NCI-H2171 (cell line): ENCODE results near the gene ENPP1.
"Not testable (repeated sequence)": the region's sequence is repeated elsewhere in the genome, so short reads cannot be mapped to it uniquely, and the experiment has no call there.

ENCODE experiments used
- DNase-seq: peaks from one replicate; lab custom pipeline; 2025; lab: John Stamatoyannopoulos, UW

ENPP1 gene

DNA sequence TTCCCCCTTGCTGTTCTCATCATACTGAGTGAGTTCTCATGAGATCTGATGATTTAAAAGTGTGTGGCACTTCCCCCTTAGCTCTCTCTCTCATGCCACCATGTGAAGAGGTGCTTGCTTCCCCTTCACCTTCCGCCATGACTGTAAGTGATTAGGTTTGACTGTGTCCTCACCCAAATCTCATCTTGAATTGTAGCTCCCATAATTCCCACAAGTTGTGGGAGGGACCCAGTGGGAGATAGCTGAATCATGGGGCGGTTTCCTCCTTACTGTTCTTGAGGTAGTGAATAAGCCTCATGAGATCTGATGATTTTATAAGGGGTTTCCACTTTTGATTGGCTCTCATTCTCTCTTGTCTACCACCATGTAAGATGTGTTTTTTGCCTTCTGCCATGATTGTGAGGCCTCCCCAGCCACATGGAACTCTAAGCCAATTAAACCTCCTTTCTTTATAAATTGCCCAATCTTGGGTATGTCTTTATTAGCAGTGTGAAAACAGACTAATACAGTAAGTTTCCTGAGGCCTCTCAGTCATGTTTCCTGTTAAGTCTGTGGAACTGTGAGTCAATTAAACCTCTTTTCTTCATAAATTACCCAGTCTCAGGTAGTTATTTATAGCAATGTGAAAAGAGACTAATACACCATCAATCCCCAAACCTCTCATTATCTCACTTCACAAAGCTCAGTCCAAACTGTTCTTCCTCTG lies 108.4 kb downstream of the ENPP1 start:
- not testable (repeated sequence) for DNase-seq

DNA sequence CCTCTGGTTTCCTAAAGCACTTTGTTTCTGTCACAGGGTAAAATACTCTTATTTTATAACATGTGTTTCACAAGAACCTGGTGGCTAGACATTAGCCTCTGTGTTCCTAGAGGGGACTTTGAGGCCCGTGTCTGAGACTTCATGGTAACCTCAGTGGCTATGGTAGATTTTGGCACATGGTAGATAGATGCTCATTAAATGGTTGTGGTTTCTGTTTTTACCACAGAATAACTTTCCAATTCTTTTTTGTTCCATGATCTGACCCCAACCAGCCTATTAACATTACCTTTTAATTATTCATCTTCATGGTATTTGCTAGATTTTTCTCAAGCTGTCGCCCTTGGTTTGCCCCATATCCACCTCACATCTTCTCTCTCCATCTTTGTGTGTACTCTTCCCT lies 109.0 kb downstream of the ENPP1 start:
- no peak for DNase-seq

DNA sequence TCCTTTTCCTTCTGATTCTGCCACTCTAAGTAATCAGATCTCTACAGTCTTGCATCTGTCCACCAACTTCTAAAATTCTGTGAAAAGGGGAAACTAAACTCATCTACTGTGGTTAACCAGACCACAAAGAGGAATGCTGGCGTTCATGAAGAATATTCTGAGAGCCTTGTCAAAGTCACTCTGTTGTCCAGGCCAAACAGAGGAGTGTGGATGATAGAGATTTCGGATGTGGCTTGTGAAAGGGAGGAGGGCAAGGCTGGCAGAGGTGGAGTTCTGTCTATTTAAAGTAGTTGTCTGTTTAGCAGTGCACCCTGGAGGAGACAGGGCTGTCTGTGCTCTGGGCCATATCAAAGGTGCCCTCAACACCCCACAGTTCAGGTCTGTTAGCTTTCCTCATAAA lies 109.5 kb downstream of the ENPP1 start:
- no peak for DNase-seq

DNA sequence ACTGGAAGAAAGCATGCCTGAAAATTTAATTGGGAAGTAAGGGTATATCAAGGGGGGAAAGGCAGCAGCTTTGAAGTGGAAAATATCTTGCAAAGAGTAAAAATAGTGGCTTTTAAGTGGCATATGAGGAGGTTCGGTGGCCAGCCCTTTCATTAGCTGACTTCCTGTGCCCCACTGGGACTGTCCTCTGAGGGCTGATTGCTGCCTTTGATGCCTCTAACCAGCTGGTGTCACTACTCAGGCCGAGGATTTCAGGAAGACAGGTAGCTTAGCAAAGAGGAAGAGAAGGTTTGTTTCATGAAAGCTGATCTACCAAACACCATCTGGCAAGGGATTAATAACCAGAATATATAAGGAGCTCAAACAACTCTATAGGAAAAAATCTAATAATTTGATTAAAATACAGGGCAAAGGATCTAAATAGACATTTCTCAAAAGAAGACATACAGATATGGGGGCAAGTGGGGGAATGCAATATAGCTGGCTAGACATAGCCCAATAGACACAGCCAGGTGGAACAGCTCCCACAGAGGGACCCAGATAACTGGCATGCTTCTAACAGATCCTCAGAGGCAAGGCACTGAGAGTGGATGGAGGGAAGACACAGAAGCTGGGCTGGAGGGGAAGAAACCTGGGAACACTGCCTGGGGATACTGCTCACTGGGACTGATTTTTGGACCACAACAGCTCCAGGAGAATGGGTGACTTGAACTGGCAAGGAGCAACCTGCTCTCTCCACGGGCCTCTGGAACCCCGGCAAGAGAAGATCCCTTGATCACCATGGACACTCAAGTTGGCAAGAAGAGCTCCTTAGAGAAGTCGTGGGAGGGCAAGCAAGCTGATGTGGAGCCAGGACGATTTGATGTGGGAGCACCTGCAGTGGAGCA lies 110.2 kb downstream of the ENPP1 start:
- no peak for DNase-seq

DNA sequence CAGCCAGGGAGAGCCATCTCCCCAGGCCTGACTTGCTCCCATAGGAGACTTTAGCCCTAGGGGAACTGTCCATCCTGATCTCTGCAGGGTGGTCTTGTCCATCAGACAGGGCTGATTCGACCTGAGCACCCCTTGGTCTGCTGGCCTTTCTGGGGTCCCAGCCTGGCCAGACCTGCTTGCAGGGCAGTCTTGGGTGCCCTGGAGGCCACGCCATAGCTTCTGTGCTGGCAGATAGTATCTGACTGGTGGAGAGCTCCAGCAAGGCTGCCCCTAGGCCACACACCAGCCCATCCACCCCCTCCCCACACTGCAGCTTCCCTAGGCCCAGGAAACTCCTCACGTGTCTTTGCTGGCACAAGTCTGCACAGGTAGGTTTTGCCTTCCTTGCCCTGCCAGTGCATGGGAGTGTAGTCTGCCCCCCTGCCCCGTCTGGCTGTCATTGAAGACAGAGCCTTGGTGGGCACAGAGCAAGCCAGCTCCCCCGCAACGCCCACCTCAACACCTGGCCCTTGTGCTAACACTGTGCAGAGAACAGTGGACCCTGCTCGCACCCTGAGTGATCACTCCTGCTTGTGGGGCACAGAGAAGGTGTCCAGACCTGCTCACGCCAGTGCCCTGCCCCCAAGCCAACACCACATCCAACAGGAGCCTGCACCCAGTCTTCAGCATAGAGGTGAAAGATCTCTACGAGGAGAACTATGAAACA lies 111.0 kb downstream of the ENPP1 start:
- DNase-seq = no peak

DNA sequence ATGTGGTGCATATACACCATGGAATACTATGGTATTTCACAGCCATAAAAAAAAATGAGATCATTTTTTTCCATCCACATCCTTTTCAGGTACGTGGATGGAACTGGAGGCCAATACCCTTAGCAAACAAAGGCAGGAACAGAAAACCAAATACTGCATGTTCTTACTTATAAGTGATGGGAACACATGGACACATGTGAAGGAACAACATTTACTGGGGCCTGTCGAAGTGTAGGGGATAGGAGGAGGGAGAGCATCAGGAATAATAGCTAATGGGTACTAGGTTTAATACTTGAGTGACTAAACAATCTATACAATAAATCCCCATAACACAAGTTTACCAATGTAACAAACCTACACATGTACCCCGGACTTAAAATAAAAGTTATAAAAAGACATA lies 112.8 kb downstream of the ENPP1 start:
- DNase-seq = no peak

DNA sequence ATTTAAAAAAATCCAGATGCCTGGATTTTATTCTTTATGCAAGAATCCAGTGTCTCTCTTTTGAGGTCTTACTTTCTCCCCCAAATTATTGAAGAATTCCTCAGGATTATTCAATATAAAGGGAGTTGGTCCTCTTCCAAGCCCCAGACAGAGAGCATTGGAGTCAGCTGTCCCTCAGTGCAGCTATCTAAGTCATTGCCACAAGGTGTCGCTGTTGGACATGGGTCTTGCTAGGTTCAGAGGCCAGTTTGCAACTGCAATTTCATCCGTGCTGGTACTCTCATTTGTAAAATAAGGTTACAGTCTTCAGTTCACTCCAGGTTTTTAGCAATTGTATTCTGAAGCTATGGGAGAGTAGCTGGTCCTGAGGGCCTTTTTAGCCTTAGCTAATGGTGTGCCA lies 115.5 kb downstream of the ENPP1 start:
- peak; percentile 14 for DNase-seq

DNA sequence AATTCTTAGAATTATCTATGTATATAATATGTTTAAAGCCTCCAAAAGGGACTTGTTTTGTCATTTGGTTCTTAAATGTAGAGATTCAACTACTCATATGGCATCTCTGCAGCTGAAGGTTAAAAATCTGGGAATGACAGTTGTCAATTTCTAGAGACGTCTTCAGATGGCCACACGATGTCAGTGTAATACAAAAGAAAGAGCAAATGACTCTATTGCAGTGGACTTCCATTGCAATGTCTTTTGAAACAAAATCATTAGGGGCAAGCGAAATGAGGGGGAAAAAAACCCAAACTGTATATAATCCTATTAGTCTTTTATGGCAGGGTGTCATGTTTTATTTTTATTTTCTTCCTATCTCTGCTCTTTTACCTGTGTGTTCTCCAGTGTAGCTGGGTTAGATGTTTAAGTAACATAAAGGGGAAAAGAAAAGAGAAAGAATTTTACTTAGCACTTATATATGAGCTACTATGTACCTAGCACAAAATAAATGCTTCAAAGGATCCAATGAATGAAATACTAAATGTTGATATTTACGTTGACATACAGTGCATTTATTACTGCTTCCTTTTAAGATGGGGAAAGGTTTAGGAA lies 117.2 kb downstream of the ENPP1 start:
- DNase-seq = peak; percentile 2

DNA sequence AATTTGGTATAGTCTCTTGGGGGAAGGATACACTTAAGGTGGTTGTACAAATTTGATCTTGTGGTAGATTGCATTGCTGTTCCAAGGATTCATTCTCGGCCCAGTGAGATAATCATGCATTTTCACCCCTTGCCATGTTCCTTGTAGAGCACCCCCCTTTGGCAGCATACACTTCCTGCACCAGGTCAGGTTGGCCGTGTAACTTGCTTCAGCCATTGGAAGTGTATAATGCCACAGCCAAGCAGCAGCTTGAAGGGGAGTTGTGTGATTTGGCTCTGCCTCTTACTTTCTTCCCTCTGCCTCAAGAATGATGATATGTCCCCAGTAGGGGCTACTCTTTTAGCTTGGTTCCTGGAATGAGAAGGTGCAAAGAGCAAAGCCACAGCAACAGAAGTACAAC lies 121.4 kb downstream of the ENPP1 start:
- DNase-seq = no peak

DNA sequence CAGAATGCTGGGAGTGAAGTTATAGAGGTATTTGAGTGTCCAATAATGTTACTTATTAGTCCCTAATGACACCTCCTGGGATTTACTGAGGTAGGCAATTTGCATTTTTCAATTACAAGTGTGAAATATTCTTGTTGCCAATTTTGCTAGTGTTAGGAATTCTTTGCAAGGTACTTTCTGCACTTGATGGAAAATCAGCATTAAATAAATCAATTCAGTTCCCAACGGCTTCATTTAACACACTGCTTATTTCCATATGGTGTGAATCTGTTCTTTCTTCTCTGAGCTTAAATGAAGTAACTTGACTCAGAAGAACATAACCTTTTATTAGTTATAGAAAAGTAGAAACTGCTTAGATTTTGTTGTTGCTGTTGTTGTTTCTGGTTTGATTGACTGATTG lies 122.2 kb downstream of the ENPP1 start:
- DNase-seq = no peak

DNA sequence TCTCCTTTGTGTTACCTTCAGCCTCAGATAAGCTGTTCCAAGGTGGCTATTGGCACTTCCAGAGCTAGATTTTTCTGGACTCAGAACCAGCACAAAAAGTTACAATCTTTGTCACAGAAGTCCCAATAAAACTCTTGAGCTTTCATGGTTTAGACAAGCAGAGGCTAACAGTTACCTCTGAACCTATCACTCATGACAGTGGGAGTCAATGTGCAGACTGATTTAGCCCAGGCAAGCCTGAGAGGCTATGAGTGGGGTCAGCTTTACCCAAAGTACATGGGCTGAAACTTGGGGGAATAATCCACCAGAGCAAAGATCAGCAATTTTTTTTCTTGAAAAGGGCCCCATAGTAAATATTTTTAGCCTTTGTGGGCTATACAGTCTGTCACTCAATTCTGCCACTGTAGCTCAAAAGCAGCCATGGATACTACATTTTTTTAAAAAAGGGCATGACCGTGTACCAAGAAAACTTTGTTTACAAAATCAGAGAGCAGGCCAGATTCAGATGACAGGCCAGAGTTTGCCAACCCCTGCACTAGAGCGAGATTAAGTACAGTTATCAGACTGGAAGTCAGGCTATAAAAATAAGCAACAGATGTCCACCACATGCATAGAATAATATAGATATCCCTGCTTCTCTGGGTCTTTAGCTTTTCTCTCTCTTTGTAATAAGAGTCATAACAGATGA lies 123.4 kb downstream of the ENPP1 start:
- no peak for DNase-seq

DNA sequence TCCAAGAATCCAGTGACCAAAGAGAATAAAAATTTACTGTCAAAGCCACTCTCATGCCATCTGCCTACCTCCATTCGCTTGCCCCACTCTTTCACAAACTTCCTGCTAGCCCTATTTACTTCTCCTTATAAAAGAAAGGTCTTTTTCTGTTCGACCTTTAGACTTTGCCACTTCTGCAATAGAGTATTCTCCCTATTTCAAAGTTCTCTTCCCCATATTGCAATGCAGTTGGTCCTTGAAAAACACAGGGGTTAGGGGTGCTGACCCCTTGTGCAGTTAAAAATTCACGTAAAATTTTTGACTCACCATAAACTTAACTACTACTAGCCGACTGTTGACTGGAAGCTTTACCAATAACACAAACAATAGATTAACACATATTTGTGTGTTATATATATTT lies 128.3 kb downstream of the ENPP1 start:
- no peak for DNase-seq

DNA sequence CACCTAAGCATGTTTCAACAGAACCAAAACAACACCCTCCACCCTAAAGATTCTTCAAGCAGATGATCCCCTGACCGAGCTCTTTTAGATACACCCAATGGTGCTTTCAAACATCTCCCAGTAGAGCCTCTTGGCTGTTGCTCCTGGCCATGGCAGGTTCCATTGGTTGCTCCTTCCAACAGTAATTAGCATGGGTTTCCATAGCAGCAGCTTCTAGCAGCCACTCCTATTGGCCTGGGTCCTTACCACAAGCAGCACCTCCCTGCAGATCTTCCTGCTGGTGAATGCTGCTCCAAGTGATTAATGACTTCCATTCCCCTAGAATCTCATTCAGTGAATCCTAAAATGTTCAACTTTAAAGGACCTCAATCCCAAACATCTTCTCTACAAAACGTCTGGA lies 129.4 kb downstream of the ENPP1 start:
- no peak for DNase-seq

DNA sequence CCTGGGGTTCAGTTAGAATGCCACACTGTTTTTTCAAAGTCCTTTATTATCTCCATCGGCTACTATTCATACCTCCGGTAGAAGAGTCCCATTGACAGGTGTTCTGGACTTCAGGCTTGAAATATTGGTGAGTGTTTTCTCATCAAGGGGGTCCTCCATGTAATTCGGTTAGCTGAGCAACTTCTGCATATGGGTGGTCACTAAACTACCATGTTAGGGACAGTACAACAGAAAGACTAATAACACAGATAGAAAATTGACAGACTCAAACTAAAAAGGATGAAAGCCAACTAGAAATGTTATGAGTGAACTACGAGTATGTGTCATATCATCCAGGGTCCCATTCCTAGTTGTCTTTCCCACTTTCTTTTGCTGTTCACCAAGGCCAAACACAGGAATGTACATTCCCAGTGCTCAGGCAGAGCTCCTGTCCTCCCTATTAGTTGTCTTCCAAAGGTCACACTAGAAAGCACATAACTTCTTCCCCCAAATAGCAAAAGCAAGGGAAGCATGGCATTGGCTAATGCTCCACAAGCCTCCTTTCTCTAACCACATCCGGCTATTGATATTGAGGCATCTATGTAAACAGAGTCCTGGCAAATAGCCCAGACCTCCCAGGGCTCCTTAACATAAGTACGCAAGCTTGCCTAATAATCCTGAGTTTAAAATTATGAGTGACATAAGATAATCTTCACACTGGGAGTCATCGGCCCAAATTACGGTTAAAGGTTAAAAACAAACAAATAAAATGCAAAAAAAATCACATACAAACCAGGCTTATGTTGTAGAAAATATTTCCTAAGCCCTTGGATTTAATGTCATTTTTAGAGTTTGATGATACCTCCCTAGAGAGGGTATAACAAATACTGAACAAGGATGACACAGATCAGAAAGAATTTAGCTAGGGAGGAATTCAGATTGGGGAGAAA lies 130.1 kb downstream of the ENPP1 start:
- DNase-seq = no peak
